Retinal pigment epithelial cell (primary cell): ENCODE measurements around the gene NLGN1.

Experiments
- DNase-seq: peaks from one replicate; pipeline ENCODE4 v3.0.0-alpha.2; 2010; ENCODE audit warnings: low read depth
- H3K4me3 ChIP-seq: 2 replicates; pipeline ENCODE4 v1.5.1; 2011; ENCODE audit warnings: mild to moderate bottlenecking, low read length, control low read depth, moderate library complexity
- TF ChIP-seq, protein P1 (sequence below): conservative IDR thresholded peaks from 2 replicates; pipeline ENCODE4 v1.5.1; 2011; ENCODE audit warnings: low read depth, low read length, control low read depth, inconsistent platforms

Gene NLGN1

GRCh38 chr3:174253196-174253823, 855.8 kb downstream of the NLGN1 start:
- H3K4me3 ChIP-seq, result no peak overlapping the region
- DNase-seq, result no peak
- TF ChIP-seq, protein P1, sequence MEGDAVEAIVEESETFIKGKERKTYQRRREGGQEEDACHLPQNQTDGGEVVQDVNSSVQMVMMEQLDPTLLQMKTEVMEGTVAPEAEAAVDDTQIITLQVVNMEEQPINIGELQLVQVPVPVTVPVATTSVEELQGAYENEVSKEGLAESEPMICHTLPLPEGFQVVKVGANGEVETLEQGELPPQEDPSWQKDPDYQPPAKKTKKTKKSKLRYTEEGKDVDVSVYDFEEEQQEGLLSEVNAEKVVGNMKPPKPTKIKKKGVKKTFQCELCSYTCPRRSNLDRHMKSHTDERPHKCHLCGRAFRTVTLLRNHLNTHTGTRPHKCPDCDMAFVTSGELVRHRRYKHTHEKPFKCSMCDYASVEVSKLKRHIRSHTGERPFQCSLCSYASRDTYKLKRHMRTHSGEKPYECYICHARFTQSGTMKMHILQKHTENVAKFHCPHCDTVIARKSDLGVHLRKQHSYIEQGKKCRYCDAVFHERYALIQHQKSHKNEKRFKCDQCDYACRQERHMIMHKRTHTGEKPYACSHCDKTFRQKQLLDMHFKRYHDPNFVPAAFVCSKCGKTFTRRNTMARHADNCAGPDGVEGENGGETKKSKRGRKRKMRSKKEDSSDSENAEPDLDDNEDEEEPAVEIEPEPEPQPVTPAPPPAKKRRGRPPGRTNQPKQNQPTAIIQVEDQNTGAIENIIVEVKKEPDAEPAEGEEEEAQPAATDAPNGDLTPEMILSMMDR, result no peak

DNA sequence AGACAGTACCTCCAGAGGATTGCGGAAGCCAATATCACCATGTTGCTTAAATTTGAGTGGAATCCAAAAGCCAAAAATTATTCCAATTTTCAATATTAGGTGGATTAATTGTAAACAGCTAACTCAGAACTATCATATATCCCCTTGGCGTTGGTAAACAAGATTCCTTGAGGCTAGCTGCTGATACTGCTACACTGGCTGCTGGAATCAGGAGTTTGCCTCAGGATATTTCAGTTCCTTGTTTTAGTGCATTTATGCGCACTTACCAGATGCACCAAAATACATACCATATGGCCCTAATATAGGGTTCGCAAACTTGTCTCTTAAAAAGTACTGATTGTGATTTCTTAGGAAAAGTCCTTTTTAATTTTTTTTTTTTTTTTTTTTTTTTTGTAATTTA, 856.4 kb downstream of the NLGN1 start:
- no peak overlapping the region for H3K4me3 ChIP-seq
- no peak for DNase-seq
- TF ChIP-seq, protein P1, result no peak

DNA sequence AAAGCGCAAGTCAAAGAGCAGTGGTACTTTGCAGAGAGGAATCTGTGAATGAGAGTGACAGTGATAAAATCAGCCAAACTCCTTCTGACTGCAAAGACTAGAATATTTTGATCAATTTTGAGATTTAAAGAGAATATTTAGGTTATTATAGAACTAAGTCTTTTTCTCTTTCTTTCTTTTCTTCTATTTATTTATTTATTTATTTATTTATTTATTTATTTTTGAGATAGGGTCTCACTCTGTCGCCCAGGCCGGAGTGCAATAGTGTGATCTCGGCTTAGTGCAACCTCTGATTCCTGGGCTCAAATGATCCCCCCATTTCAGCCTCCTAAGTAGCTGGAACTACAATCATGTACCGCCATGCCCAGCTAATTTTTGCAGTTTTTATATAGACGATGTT, 857.9 kb downstream of the NLGN1 start:
- TF ChIP-seq, protein P1, result no peak
- H3K4me3 ChIP-seq, result no peak overlapping the region
- no peak for DNase-seq

DNA sequence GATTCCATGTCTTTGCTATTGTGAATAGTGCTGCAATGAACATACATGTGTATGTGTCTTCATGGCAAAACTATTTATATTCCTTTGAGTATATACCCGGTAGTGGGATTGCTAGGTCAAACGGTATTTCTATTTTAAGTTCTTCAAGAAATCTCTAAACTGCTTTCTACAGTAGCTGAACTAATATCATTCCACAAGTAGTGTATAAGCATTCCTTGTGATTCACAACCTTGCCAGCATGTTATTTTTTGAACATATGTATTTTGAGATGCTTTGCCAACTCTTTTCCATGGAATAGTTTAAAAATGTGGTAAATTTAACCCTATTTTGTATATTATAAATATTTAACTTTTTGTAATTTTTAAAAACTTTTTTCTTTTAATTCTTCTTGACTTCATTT, 868.9 kb downstream of the NLGN1 start:
- TF ChIP-seq, protein P1, result no peak
- no peak overlapping the region for H3K4me3 ChIP-seq

DNA sequence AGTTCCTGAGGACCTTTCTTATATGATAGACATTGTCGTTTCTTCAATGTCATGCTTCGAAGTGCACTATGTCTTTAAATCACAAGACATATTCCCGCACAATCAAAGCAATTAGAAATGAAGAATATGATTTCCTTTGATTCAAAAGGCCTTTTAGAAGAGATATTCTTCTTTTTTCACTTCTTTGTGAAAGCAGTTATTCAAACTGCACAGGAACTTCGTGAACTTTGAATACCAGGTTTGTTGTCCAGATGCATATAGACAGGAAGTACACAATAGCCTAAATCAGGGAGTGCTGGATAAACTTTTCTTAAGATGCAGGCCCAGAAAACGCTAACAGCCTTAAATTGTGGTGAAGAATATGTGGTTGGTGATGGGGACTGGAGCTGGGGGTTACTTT, 870.5 kb downstream of the NLGN1 start:
- no peak overlapping the region for H3K4me3 ChIP-seq
- TF ChIP-seq, protein P1, result no peak
- no peak for DNase-seq

More for the DNA sequence above, 868.9 kb downstream of the NLGN1 start:
- no peak for DNase-seq

- no peak for DNase-seq
- TF ChIP-seq, protein P1, result no peak
- no peak overlapping the region for H3K4me3 ChIP-seq
Measured at GRCh38 chr3:174268586-174268985, 871.0 kb downstream of the NLGN1 start.

DNA sequence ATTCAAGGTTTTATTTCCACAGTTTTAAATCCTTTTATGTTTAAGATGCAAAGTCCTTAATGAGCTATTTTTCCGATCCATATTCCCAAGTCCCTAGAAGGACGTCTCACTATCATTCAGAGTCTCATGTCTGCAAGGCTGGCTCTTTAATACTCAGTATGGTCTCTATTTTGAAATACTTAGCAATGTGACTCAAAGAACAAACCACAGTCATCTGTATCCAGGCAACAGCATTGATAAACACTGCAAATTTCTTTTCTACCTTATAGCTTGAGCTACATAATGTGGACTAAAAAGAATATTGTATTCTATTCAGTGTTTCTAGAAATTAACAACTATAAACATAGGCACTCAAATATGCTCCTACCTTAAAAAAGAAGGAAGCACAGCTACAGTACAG, 873.3 kb downstream of the NLGN1 start:
- peak; percentile 36 for DNase-seq
- H3K4me3 ChIP-seq, result no peak overlapping the region
- TF ChIP-seq, protein P1, result no peak
